T-helper 22 cell (primary cell): ENCODE measurements around the gene ZNF45.
"Not testable (repeated sequence)": the region's sequence is repeated elsewhere in the genome, so short reads cannot be mapped to it uniquely, and the experiment has no call there.

ENCODE experiments used
- DNase-seq: peaks from one replicate; pipeline ENCODE4 v3.0.0-alpha.2; 2020; ENCODE audit warnings: low read depth

ZNF45 gene

GRCh38 chr19:43934985-43935708 is at the start of gene ZNF45:
Gene ZNF45 (minus strand): TSS chr19:43935282. CDS start chr19:43922185, 13,097 bp downstream.
- DNase-seq, result peak; percentile 73

GRCh38 chr19:43984687-43985000 is 49.6 kb upstream of the ZNF45 start:
- DNase-seq, result no peak

- peak; percentile 57 for DNase-seq
Observed at GRCh38 chr19:43983912-43984686, 49.0 kb upstream of the ZNF45 start, which contains the start of gene ZNF155. Gene ZNF155 (plus strand): TSS chr19:43984188. CDS start chr19:43988544, 4,356 bp downstream.

DNA sequence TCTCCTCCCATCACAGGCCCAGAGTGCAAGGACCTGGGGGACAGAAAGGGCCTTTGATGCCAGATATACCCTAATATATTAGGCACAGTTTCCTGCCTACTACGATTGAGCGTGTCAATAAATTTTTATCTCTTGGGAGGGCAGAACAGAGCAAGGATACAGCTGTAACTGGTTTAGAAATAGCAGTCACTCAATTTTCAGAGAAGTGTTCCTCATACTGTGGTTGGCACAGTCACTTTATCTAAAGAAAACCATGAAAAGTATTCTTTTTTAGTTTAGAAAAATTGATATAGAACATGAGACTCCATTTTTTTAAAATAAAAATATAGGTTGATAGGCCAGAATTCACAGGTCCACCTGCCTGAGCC is 48.4 kb upstream of the ZNF45 start:
- DNase-seq, result no peak

- no peak for DNase-seq
Observed at GRCh38 chr19:43976732-43977131, 41.6 kb upstream of the ZNF45 start.

DNA sequence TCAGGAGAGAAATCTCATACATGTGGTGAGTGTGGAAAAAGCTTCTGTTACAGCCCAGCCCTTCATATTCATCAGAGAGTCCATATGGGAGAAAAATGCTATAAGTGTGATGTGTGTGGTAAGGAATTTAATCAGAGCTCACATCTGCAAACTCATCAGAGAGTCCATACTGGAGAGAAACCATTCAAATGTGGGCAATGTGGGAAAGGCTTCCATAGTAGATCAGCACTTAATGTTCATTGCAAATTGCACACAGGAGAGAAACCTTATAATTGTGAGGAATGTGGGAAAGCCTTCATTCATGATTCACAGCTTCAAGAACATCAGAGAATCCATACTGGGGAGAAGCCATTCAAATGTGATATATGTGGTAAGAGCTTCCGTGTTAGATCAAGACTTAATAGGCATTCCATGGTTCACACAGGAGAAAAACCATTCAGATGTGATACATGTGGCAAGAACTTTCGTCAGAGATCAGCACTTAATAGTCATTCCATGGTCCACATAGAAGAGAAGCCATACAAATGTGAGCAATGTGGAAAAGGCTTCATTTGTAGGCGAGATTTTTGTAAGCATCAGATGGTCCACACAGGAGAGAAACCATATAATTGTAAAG is 31.1 kb upstream of the ZNF45 start:
- DNase-seq, result no peak

DNA sequence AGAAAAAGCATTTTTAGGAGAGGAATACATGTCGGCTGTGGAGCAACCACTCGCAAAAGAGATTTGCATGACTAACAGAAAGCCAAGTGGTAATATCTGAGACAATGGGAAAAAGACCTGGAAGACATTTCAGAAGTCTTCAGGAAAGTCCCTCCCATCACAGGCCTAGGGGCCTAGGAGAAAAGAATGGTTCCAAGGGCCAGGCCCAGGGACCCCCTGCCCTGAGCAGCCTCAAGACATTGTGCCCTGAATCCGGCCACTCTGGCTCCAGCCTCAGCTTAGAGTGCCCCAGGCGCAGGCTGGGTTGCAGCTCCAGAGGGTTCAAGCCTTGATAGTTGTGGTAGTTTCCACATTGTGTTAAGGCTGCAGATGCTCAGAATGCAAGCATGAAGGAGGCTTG is 25.3 kb upstream of the ZNF45 start:
- DNase-seq, result no peak

GRCh38 chr19:43957891-43958290 is 22.8 kb upstream of the ZNF45 start:
- DNase-seq, result no peak

- no peak for DNase-seq
Observed at GRCh38 chr19:43956827-43957226, 21.7 kb upstream of the ZNF45 start.

- peak; percentile 3 for DNase-seq
Observed at GRCh38 chr19:43950834-43951645, 16.0 kb upstream of the ZNF45 start, which contains the start of gene ZNF221. Gene ZNF221 (plus strand): TSS chr19:43951228. CDS start chr19:43962727, 11,499 bp downstream.

DNA sequence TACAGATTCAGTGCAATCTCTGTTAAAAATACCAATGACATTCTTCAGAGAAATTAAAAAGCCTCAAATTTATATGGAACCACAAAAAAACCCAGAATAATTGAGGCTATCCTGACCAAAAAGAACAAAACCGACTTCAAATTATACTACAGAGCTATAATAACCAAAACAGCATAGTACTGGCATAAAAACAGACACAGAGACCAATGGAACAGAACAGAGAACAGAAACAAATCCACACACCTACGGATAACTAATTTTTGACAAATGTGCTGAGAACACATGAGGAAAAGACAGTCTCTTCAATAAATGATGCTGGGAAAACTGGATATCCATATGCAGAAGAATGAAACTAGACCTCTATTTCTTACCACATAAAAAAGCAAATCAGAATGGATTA is 14.7 kb upstream of the ZNF45 start:
- not testable (repeated sequence) for DNase-seq

DNA sequence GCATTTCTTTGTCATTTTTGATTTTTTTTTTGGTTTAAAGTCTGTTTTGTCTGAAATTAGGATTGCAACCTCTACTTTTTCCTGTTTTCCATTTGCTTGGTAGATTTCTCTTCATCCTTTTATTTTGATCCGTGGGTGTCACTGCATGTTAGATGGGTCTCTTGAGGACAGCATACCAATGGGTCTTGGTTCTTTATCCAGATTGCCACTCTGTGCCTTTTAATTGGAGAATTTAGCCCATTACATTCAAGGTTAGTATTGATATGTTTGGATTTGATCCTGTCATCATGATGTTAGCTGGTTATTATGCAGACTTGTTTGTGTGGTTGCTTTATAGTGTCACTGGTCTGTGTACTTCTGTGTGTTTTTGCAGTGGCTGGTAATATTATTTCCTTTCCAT is 12.3 kb upstream of the ZNF45 start:
- DNase-seq, result not testable (repeated sequence)

DNA sequence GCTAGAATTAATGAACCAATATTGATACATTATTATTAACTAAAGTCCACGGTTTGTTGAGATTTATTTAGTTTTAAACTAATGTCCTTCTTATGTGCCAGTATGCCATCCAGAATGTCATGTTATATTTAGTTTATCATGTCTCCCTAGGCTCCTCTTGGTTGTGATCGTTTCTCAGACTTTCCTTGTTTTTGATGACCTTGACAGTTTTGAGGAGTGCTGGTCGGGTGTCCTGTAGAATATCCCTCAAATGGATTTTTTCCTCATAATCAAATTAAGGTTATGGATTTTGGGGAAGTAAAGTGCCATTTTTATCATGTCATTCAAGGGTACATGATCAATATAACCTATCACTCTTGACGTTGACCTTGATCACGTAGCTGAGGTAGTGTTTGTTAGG is 6.1 kb upstream of the ZNF45 start:
- no peak for DNase-seq

GRCh38 chr19:43940719-43941118 is 5.6 kb upstream of the ZNF45 start:
- DNase-seq, result no peak

GRCh38 chr19:43939557-43940260 is 4.6 kb upstream of the ZNF45 start:
- no peak for DNase-seq

DNA sequence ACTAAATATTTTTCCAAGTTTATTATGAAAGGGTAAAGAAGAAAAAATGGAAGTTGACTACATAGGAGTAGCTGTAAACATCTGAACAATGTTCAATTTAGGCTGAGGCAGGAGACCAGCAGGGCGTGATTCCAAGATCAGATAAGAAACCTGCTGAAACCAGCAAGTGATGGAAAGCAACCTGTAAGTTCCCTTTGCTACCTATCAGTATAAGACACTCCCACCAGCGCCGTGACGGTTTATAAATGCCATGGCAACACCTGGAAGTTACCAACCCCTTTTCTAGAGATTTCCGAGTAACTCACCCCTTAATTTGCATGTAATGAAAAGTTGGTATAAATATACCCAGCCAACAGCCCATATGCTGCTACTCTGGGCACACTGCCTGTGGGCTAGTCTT is 1.1 kb upstream of the ZNF45 start:
- DNase-seq, result no peak

- no peak for DNase-seq
Observed at GRCh38 chr19:43934055-43934984, 762 bp downstream of the ZNF45 start.

- DNase-seq, result no peak
Observed at GRCh38 chr19:43928820-43929219, 6.3 kb downstream of the ZNF45 start.

DNA sequence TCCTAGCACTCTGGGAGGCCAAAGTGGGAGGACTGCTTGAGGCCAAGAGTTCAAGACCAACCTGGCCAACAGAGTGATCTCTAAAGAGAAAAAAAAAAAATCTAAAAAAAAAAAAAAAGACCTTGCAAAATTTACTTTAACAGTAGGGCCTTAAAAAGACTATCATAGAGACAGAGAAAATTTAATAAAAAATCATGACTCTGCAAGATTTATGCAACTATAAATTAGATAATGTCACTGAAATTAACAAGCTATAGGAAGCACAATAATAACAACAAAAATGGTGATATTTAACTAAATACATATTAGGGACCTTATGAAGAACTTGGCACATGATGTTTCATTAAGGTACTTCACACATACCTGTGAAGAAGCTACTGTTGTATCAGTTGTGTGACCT is 11.2 kb downstream of the ZNF45 start:
- no peak for DNase-seq

DNA sequence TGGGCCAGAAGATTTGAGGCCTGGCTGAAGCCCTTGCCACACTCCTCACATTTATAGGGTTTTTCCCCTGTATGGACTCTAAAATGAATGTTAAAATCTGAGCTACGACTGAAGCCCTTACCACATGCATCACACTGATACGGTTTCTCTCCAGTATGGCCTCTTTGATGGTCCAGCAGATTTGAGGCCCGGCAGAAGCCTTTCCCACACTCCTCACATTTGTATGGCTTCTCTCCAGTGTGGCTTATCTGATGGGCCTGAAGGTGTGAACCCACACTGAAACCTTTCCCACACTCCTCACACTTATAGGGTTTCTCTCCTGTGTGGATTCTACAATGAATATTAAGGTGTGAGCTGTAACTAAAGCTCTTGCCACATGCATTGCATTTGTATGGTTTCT is 21.0 kb downstream of the ZNF45 start:
- DNase-seq, result no peak
